ENCODE data around the gene ISG15.
"Not testable (repeated sequence)": the region's sequence is repeated elsewhere in the genome, so short reads cannot be mapped to it uniquely, and the experiment has no call there.

GRCh38 chr1:1030867-1031658, 17.8 kb downstream of the ISG15 start:
- TF ChIP-seq CTCF (IDR thresholded peaks at IDR 0.05); NFIC (IDR thresholded peaks at IDR 0.05; ENCODE audit: borderline replicate concordance); REST (IDR thresholded peaks at IDR 0.05; ENCODE audit: low read depth, low read length); POLR2AphosphoS5 (IDR thresholded peaks at IDR 0.05; ENCODE audit: low read depth, low read length); RFX5 (IDR thresholded peaks at IDR 0.05; ENCODE audit: low read length); RCOR1 (IDR thresholded peaks at IDR 0.05; ENCODE audit: low read length): not testable (repeated sequence)
